Nasal cavity respiratory epithelium epithelial cell of viscerocranial mucosa (primary cell): ENCODE measurements around the gene SLC4A5. TPM values are rescaled to one million over a fixed set of nuclear protein-coding genes. Genes with fewer than 3 reads are reported as not detected.

Experiments used
- total RNA-seq: library from RNA; depleted of rRNA; stranded (reverse); fragments of >200 nt; gene quantifications from 2 replicates; pipeline ENCODE4 v1.2.3, GENCODE V29; 2014

SLC4A5 gene
- under 0.01 and 0.21 TPM in 2 replicates for total RNA-seq

GRCh38 chr2:74343316-74343715 lies at the start of gene SLC4A5:
Gene SLC4A5 (minus strand): TSS chr2:74343416. CDS start chr2:74315023, 28,393 bp downstream.

GRCh38 chr2:74379851-74380789 lies 36.9 kb upstream of the SLC4A5 start, which contains the start of gene DCTN1:
Gene DCTN1 (minus strand): TSS chr2:74380311. CDS start chr2:74380037, 274 bp downstream.

GRCh38 chr2:74198461-74199274 lies 144.5 kb downstream of the SLC4A5 start, which contains the start of gene MTHFD2:
Gene MTHFD2 (plus strand): TSS chr2:74198615. CDS start chr2:74198642, 27 bp downstream.

GRCh38 chr2:74178211-74179062 lies 164.8 kb downstream of the SLC4A5 start, which contains the start of gene MOB1A:
Gene MOB1A (minus strand): TSS chr2:74178879. CDS start chr2:74178674, 205 bp downstream.

Other genes with a start within 250 kb of the SLC4A5 start
- 33.1 and 44.4 TPM in 2 replicates for gene BOLA3, start 195.5 kb downstream of the SLC4A5 start, total RNA-seq
- gene MOB1A, start 164.5 kb downstream of the SLC4A5 start, total RNA-seq: 74.2 and 98.9 TPM in 2 replicates
- 408 and 424 TPM in 2 replicates for gene MTHFD2, start 144.8 kb downstream of the SLC4A5 start, total RNA-seq
- 52.6 and 114 TPM in 2 replicates for gene DCTN1, start 36.9 kb upstream of the SLC4A5 start, total RNA-seq
- under 0.01 and 0.85 TPM in 2 replicates for gene C2orf81, start 78.2 kb upstream of the SLC4A5 start, total RNA-seq
- 16.9 and 19.5 TPM in 2 replicates for gene WDR54, start 78.3 kb upstream of the SLC4A5 start, total RNA-seq
- 33.2 and 51.9 TPM in 2 replicates for gene RTKN, start 98.5 kb upstream of the SLC4A5 start, total RNA-seq
- gene INO80B, start 111.7 kb upstream of the SLC4A5 start, total RNA-seq: 9.9 and 14.5 TPM in 2 replicates
- gene WBP1, start 115.0 kb upstream of the SLC4A5 start, total RNA-seq: 24.4 and 27.7 TPM in 2 replicates
- 64.4 and 67.0 TPM in 2 replicates for gene MOGS, start 122.0 kb upstream of the SLC4A5 start, total RNA-seq
- gene MRPL53, start 129.3 kb upstream of the SLC4A5 start, total RNA-seq: 18.4 and 27.0 TPM in 2 replicates
- 9.9 and 12.7 TPM in 2 replicates for gene CCDC142, start 139.6 kb upstream of the SLC4A5 start, total RNA-seq
- gene TTC31, start 139.7 kb upstream of the SLC4A5 start, total RNA-seq: 6.8 and 11.6 TPM in 2 replicates
- gene LBX2, start 156.2 kb upstream of the SLC4A5 start, total RNA-seq: 0.68 and 1.00 TPM in 2 replicates
- 36.4 and 39.0 TPM in 2 replicates for gene PCGF1, start 164.3 kb upstream of the SLC4A5 start, total RNA-seq
- gene TLX2, start 171.0 kb upstream of the SLC4A5 start, total RNA-seq: not detected in 2 replicates
- gene DQX1, start 182.8 kb upstream of the SLC4A5 start, total RNA-seq: 1.0 and 3.9 TPM in 2 replicates
- 111 and 175 TPM in 2 replicates for gene AUP1, start 186.3 kb upstream of the SLC4A5 start, total RNA-seq
- gene HTRA2, start 186.5 kb upstream of the SLC4A5 start, total RNA-seq: 31.9 and 59.8 TPM in 2 replicates
- gene LOXL3, start 210.5 kb upstream of the SLC4A5 start, total RNA-seq: 0.28 and 0.34 TPM in 2 replicates
- gene DOK1, start 211.3 kb upstream of the SLC4A5 start, total RNA-seq: 0.68 and 2.1 TPM in 2 replicates